Breast epithelium (tissue), 3 donors: ENCODE results near the gene PHTF2.

ENCODE experiments used
- CTCF ChIP-seq, 3 donors: fragments of 450-650 bp; IDR thresholded peaks; one replicate each; pipeline ENCODE4 v1.5.1; 2016 to 2017; ENCODE audit warnings: antibody characterized with exemption in 3 of 3, mild to moderate bottlenecking in 3 of 3, moderate library complexity in 3 of 3
- POLR2A ChIP-seq: fragments of 450-650 bp; IDR thresholded peaks from one replicate; pipeline ENCODE4 v1.6.1; 2016; ENCODE audit warnings: antibody characterized with exemption, mild to moderate bottlenecking, moderate library complexity

GRCh38 chr7:77839919-77840318, 41.3 kb downstream of the PHTF2 start:
- TF ChIP-seq POLR2A (no peak), CTCF (IDR thresholded peaks at IDR 0.05) (no peak)
